H1 (cell line): ENCODE measurements around the gene CHAC2. TPM values are rescaled to one million over a fixed set of nuclear protein-coding genes. Genes with fewer than 3 reads are reported as not detected.

Experiments used
- CTCF ChIA-PET: fragments of 300-600 bp; sonication (Branson Sonifier 250); formaldehyde crosslinking; loops from one replicate; lab custom pipeline; 2021; ENCODE audit not compliant: partially characterized antibody; lab: Charles Lee
- POLR2A ChIA-PET: fragments of 300-600 bp; sonication (Branson Sonifier 250); formaldehyde crosslinking; loops from one replicate; lab custom pipeline; 2021; ENCODE audit warnings: inconsistent platforms; ENCODE audit not compliant: partially characterized antibody; lab: Charles Lee
- DNase-seq, 2 experiments: peaks; one replicate each; pipeline versions ENCODE4 v3.0.0 to v3.0.0-alpha.2; 2010 to 2022; ENCODE audit warnings: low spot score in 2 of 2, low read depth in 1 of 2, mixed read lengths in 1 of 2
- FAIRE-seq: peaks from 2 replicates; lab custom pipeline; 2011; peaks lifted over from hg19 to GRCh38; lab: Jason Lieb, UNC
- H2AFZ ChIP-seq: 2 replicates; pipeline ENCODE4 v1.8.1; 2012; ENCODE audit warnings: low read length, inconsistent platforms
- H2AK5ac ChIP-seq: 2 replicates; pipeline ENCODE4 v1.6.1; 2013; ENCODE audit warnings: low read depth, low read length
- H2BK120ac ChIP-seq: replicated peaks from 2 replicates; pipeline ENCODE3; 2013; ENCODE audit warnings: low read depth, low read length, inconsistent platforms
- H2BK12ac ChIP-seq: 2 replicates; pipeline ENCODE4 v1.6.1; 2013; ENCODE audit warnings: low read depth, low read length
- H2BK15ac ChIP-seq: 2 replicates; pipeline ENCODE4 v1.6.1; 2013; ENCODE audit warnings: low read length
- H2BK20ac ChIP-seq: 2 replicates; pipeline ENCODE4 v1.6.1; 2013; ENCODE audit warnings: low read length
- H2BK5ac ChIP-seq: 2 replicates; pipeline ENCODE4 v1.6.1; 2013; ENCODE audit warnings: low read depth, low read length
- H3K14ac ChIP-seq: 2 replicates; pipeline ENCODE4 v1.6.1; 2013; ENCODE audit warnings: inconsistent platforms; ENCODE audit not compliant: insufficient read length
- H3K18ac ChIP-seq: 2 replicates; pipeline ENCODE4 v1.6.1; 2013; ENCODE audit warnings: low read length; ENCODE audit errors: extremely low read depth
- H3K23ac ChIP-seq: 2 replicates; pipeline ENCODE4 v1.6.1; 2013; ENCODE audit warnings: inconsistent platforms; ENCODE audit not compliant: insufficient read length
- H3K23me2 ChIP-seq: 2 replicates; pipeline ENCODE4 v1.6.1; 2013; ENCODE audit warnings: low read depth, low read length
- H3K27ac ChIP-seq: 2 replicates; pipeline ENCODE4 v1.6.1; 2011; ENCODE audit warnings: low read depth, low read length, inconsistent platforms
- H3K27me3 ChIP-seq, 4 experiments: replicated peaks in 1 of 4; 1 replicate in 1 of 4; 2 replicates in 3 of 4; pipeline versions ENCODE4 v1.6.1 to v1.8.1; 2011 to 2013; ENCODE audit warnings: low read length in 3 of 4, mild to moderate bottlenecking in 3 of 4, inconsistent platforms in 2 of 4, mixed read lengths in 2 of 4, moderate library complexity in 1 of 4; ENCODE audit not compliant: control insufficient read depth in 3 of 4, insufficient read depth in 3 of 4; ENCODE audit errors: extremely low read depth in 1 of 4
- H3K36me3 ChIP-seq, 4 experiments: 2 replicates each; pipeline versions ENCODE4 v1.6.1 to v1.8.1; 2011 to 2013; ENCODE audit warnings: mild to moderate bottlenecking in 4 of 4, low read length in 3 of 4, moderate library complexity in 2 of 4, control low read depth in 1 of 4, inconsistent platforms in 1 of 4; ENCODE audit not compliant: insufficient read depth in 4 of 4, control insufficient read depth in 2 of 4
- H3K4ac ChIP-seq: replicated peaks from 2 replicates; pipeline ENCODE3; 2013; ENCODE audit warnings: low read length, low read depth, mixed read lengths, inconsistent platforms; ENCODE audit not compliant: insufficient read length
- H3K4me1 ChIP-seq, 4 experiments: replicated peaks in 1 of 4; 1 replicate in 1 of 4; 2 replicates in 3 of 4; pipeline versions ENCODE4 v1.6.1 to v1.8.1; 2011 to 2013; ENCODE audit warnings: low read length in 3 of 4, inconsistent platforms in 2 of 4, mixed read lengths in 1 of 4; ENCODE audit not compliant: insufficient read depth in 4 of 4, control insufficient read depth in 3 of 4
- H3K4me2 ChIP-seq, 2 experiments: 2 replicates each; pipeline versions ENCODE4 v1.6.1 to v1.8.1; 2011 to 2013; ENCODE audit warnings: low read depth in 2 of 2, low read length in 2 of 2, control low read depth in 1 of 2, inconsistent platforms in 1 of 2, mild to moderate bottlenecking in 1 of 2; ENCODE audit not compliant: insufficient read depth in 1 of 2
- H3K4me3 ChIP-seq, 4 experiments: fragments of 200-600, 300-600 bp in 1 of 4; sonication (generic), shearing (Covaris generic), sonication (Bioruptor Twin) in 1 of 4; 2 replicates each; pipeline versions ENCODE4 v1.5.1 to v1.8.1; 2011 to 2016; ENCODE audit warnings: low read length in 4 of 4, low read depth in 3 of 4, control low read depth in 2 of 4, inconsistent platforms in 2 of 4, mild to moderate bottlenecking in 2 of 4, mixed read lengths in 1 of 4, moderate library complexity in 1 of 4; ENCODE audit not compliant: insufficient read depth in 2 of 4; ENCODE audit errors: extremely low read depth in 1 of 4
- H3K56ac ChIP-seq: replicated peaks from 2 replicates; pipeline ENCODE3; 2013; ENCODE audit warnings: low read depth, mild to moderate bottlenecking, mixed read lengths, low read length, inconsistent platforms; ENCODE audit not compliant: insufficient read length
- H3K79me1 ChIP-seq: 2 replicates; pipeline ENCODE4 v1.6.1; 2013; ENCODE audit warnings: low read depth, low read length, control low read depth
- H3K79me2 ChIP-seq, 2 experiments: 2 replicates each; pipeline versions ENCODE4 v1.6.1 to v1.8.1; 2012 to 2013; ENCODE audit warnings: low read length in 2 of 2, mild to moderate bottlenecking in 2 of 2, inconsistent platforms in 1 of 2; ENCODE audit not compliant: insufficient read depth in 2 of 2, control insufficient read depth in 1 of 2
- H3K9ac ChIP-seq, 4 experiments: replicated peaks in 1 of 4; 1 replicate in 1 of 4; 2 replicates in 3 of 4; pipeline versions ENCODE4 v1.6.1 to v1.8.1; 2011 to 2013; ENCODE audit warnings: low read depth in 3 of 4, low read length in 3 of 4, control low read depth in 2 of 4, mild to moderate bottlenecking in 2 of 4, moderate library complexity in 2 of 4, inconsistent platforms in 1 of 4; ENCODE audit errors: extremely low read depth in 1 of 4
- H3K9me3 ChIP-seq, 2 experiments: 2 replicates each; pipeline versions ENCODE4 v1.6.1 to v1.8.1; 2012 to 2013; ENCODE audit warnings: mild to moderate bottlenecking in 2 of 2, moderate library complexity in 2 of 2, control low read depth in 1 of 2, inconsistent platforms in 1 of 2, low read depth in 1 of 2, low read length in 1 of 2, mixed read lengths in 1 of 2; ENCODE audit not compliant: insufficient read depth in 2 of 2
- H4K20me1 ChIP-seq, 2 experiments: replicated peaks in 1 of 2; 2 replicates each; pipeline versions ENCODE3 to v1.8.1; 2011 to 2013; ENCODE audit warnings: inconsistent platforms in 2 of 2, low read length in 2 of 2, mild to moderate bottlenecking in 1 of 2; ENCODE audit not compliant: insufficient read depth in 2 of 2, control insufficient read depth in 1 of 2
- H4K5ac ChIP-seq: 2 replicates; pipeline ENCODE4 v1.6.1; 2013; ENCODE audit warnings: low read length, low read depth, mixed read lengths, inconsistent platforms; ENCODE audit not compliant: insufficient read length
- H4K8ac ChIP-seq: 2 replicates; pipeline ENCODE4 v1.8.0; 2013; ENCODE audit warnings: mild to moderate bottlenecking, moderate library complexity, low read length, inconsistent platforms; ENCODE audit not compliant: insufficient read depth; ENCODE audit errors: extremely low read depth
- H4K91ac ChIP-seq: replicated peaks from 2 replicates; pipeline ENCODE3; 2013; ENCODE audit warnings: low read length, mixed read lengths, inconsistent platforms; ENCODE audit not compliant: insufficient read length
- FOSL1 ChIP-seq: IDR thresholded peaks from 2 replicates; pipeline ENCODE4 v1.6.1; 2011; ENCODE audit warnings: mild to moderate bottlenecking, low read depth, low read length, moderate library complexity; ENCODE audit not compliant: insufficient read depth
- GABPA ChIP-seq: IDR thresholded peaks from 2 replicates; pipeline ENCODE4 v1.6.1; 2011; ENCODE audit warnings: mild to moderate bottlenecking, low read length, moderate library complexity, borderline replicate concordance; ENCODE audit not compliant: insufficient read depth
- HDAC2 ChIP-seq, 2 experiments: fragments of 300-600 bp in 1 of 2; sonication (generic) in 1 of 2; IDR thresholded peaks; 2 replicates each; pipeline ENCODE4 v1.6.1; 2011 to 2012; ENCODE audit warnings: low read depth in 2 of 2, low read length in 2 of 2, mild to moderate bottlenecking in 2 of 2, moderate library complexity in 2 of 2, borderline replicate concordance in 1 of 2, inconsistent platforms in 1 of 2
- POLR2AphosphoS5 ChIP-seq: IDR thresholded peaks from 2 replicates; pipeline ENCODE4 v1.6.1; 2011; ENCODE audit warnings: low read depth, low read length
- RFX5 ChIP-seq: IDR thresholded peaks from 2 replicates; pipeline ENCODE4 v1.6.1; 2011; ENCODE audit warnings: low read depth, low read length, improper control_type of control experiment, borderline replicate concordance
- TEAD4 ChIP-seq: IDR thresholded peaks from 2 replicates; pipeline ENCODE4 v1.6.1; 2012; ENCODE audit warnings: low read depth, low read length, inconsistent platforms, mixed read lengths
- USF2 ChIP-seq: IDR thresholded peaks from 2 replicates; pipeline ENCODE4 v1.6.1; 2011; ENCODE audit warnings: low read length, improper control_type of control experiment
- ZNF274 ChIP-seq: IDR thresholded peaks from 2 replicates; pipeline ENCODE4 v1.7.0; 2012; ENCODE audit warnings: low read length, borderline replicate concordance; ENCODE audit errors: extremely low read depth
- WGBS, 2 experiments: shearing (Covaris generic) in 1 of 2; methylation state at CpG; one replicate each; pipeline versions ENCODE4 v1.1.6 to v1.1.7; 2013 to 2015; ENCODE audit warnings: low lambda C conversion rate in 2 of 2, mixed read lengths in 2 of 2, inconsistent platforms in 1 of 2, low coverage in 1 of 2, missing lambda C conversion rate in 1 of 2; ENCODE audit not compliant: insufficient replicate concordance in 2 of 2, insufficient coverage in 1 of 2, insufficient read length in 1 of 2; ENCODE audit errors: extremely low coverage in 1 of 2, missing lambda C conversion rate in 1 of 2; 5-methylcytosine and 5-hydroxymethylcytosine counted together
- polyA plus RNA-seq, 7 experiments: library from polyadenylated mRNA; depleted of rRNA in 3 of 7; stranded (reverse) in 5 of 7; unstranded in 2 of 7; fragments of >200 nt in 5 of 7; fragments of 200-250 nt in 2 of 7; gene quantifications; 1 replicate in 5 of 7; 2 replicates in 1 of 7; 4 replicates in 1 of 7; pipeline versions ENCODE4 v1.2.1 to v1.2.3, GENCODE V29; 2011 to 2013; ENCODE audit warnings: missing spikeins in 2 of 7, mixed read lengths in 2 of 7
- total RNA-seq: library from RNA; stranded (reverse); fragmentation: NEBNext Ultra II Directional; extraction: Animal tissue kit (Norgen Biotek cat#: 25700); gene quantifications from 2 replicates; pipeline ENCODE4 v1.2.1, GENCODE V29; 2021

CHAC2 gene
- total and polyA plus RNA-seq, 2 of the 8 experiments (the other 6 are each of a cell fraction or from before 2014, with no cell fraction given): 5.4 to 11.2 TPM

- CTCF ChIA-PET: interaction anchor here (1.1 kb wide), 1 partner anchor 10 kb away, joined by 5 read pairs; no protein-coding TSS in a partner anchor
- H3K36me3 ChIP-seq: peaks cover 0 to 21% (median 3%) of the 10 kb centered on the region in 4 experiments; a peak in 3 of 8 replicates
- no peak overlapping the region for H3K56ac ChIP-seq
Observed at GRCh38 chr2:53780056-53780455, 12.5 kb downstream of the CHAC2 start.

More at GRCh38 chr2:53780056-53780455, 12.5 kb downstream of the CHAC2 start:
- peaks cover 0 to 10% (median 3%) of the 10 kb centered on the region in 4 experiments; a peak in 3 of 7 replicates for H3K4me1 ChIP-seq
- no peak overlapping the region for H3K4me2 ChIP-seq
- no peak overlapping the region for H3K14ac ChIP-seq
- DNase-seq (no peak), FAIRE-seq (no peak)
- no peak overlapping the region for H2AFZ ChIP-seq
- H3K79me2 ChIP-seq: peaks cover 19 to 95% of the 10 kb centered on the region in 2 experiments
- no peak overlapping the region for H2AK5ac ChIP-seq
- WGBS, 2 experiments: 90% methylated on average over 4 of the region's 4 CpGs; no CpG with 5 or more reads in 1 of the 2 experiments
- no peak overlapping the region for H2BK20ac ChIP-seq
- no peak overlapping the region for H3K9ac ChIP-seq
- H3K27ac ChIP-seq: no peak overlapping the region
- no peak overlapping the region for H2BK5ac ChIP-seq
- no peaks in the 10 kb centered on the region for H3K9me3 ChIP-seq
- no peak overlapping the region for H3K18ac ChIP-seq
- no peak overlapping the region for H3K4me3 ChIP-seq
- peaks cover 2 to 5% of the 10 kb centered on the region in 2 experiments for H4K20me1 ChIP-seq
- no peak overlapping the region for H4K8ac ChIP-seq
- peaks cover 2% of the 10 kb centered on the region for H3K79me1 ChIP-seq
- H2BK120ac ChIP-seq: no peak overlapping the region
- H4K91ac ChIP-seq: no peak overlapping the region
- POLR2A ChIA-PET: interaction anchor here (12.8 kb wide), 1 partner anchor 8 kb away, joined by 124 read pairs; the partner anchor contains the start of gene CHAC2
- H3K4ac ChIP-seq: no peak overlapping the region
- H4K5ac ChIP-seq: no peak overlapping the region
- no peak overlapping the region for H2BK12ac ChIP-seq
- no peaks in the 10 kb centered on the region for H3K23me2 ChIP-seq
- H3K27me3 ChIP-seq: no peaks in the 10 kb centered on the region
- no peak overlapping the region for H2BK15ac ChIP-seq
- H3K23ac ChIP-seq: no peak overlapping the region
- TF ChIP-seq TEAD4 (no peak), HDAC2 (IDR thresholded peaks at IDR 0.05; ENCODE audit: borderline replicate concordance in 1 of 2, low read depth in 2 of 2, low read length in 2 of 2) (no peak), RFX5 (no peak), ZNF274 (no peak), POLR2AphosphoS5 (no peak), USF2 (no peak), FOSL1 (no peak), GABPA (no peak)
